ENCODE data around the gene KIF17. TPM values are rescaled to one million over a fixed set of nuclear protein-coding genes. Genes with fewer than 3 reads are reported as not detected.

KIF17 gene
- polyA plus RNA-seq, 1 of the 3 experiments (the other 2 are of a cell fraction) = 4.3 TPM

DNA sequence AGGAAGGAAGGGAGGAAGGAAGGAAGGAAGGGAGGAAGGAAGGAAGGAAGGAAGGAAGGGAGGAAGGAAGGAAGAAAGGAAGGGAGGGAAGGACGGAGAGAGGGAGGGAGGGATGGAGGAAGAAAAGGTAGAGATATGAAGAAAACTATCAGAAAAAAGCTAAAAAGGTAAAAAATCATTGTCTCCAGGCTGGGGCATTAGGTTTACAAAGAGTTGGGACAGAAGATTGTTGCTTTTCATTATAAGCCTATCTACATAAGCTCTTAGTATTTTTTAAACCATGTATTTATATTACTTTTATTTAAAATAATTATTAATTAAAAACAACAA lies 91.7 kb downstream of the KIF17 start:
- H3F3A ChIP-seq (replicated peaks; ENCODE audit: insufficient read depth) = no peaks in the 10 kb centered on the region
- H3K36me3 ChIP-seq (replicated peaks in 1 of 2; ENCODE audit: control insufficient read depth in 1 of 2, insufficient read depth in 2 of 2, low read length in 1 of 2) = no peaks in the 10 kb centered on the region
- 79% methylated on average over 1 of the region's 1 CpG for WGBS (ENCODE audit: low lambda C conversion rate)
- H3K27me3 ChIP-seq (ENCODE audit: insufficient read depth) = no peaks in the 10 kb centered on the region
- ChIA-PET CTCF (no interaction called here), POLR2A (no interaction called here)
- H3K9me2 ChIP-seq = no peaks in the 10 kb centered on the region
- TF ChIP-seq SIN3A (IDR thresholded peaks at IDR 0.05; ENCODE audit: borderline replicate concordance, low read depth, low read length) (no peak), RAD21 (IDR thresholded peaks at IDR 0.05; ENCODE audit: low read length) (no peak), RCOR1 (IDR thresholded peaks at IDR 0.05; ENCODE audit: low read length) (no peak), NFIC (IDR thresholded peaks at IDR 0.05; ENCODE audit: borderline replicate concordance) (no peak), NRF1 (IDR thresholded peaks at IDR 0.05; ENCODE audit: low read depth, low read length) (no peak), FOXM1 (IDR thresholded peaks at IDR 0.05; ENCODE audit: low read depth) (no peak), ELF1 (IDR thresholded peaks at IDR 0.05) (no peak), MXI1 (IDR thresholded peaks at IDR 0.05; ENCODE audit: low read depth, low read length) (no peak)
- TF ChIP-seq, protein P1, sequence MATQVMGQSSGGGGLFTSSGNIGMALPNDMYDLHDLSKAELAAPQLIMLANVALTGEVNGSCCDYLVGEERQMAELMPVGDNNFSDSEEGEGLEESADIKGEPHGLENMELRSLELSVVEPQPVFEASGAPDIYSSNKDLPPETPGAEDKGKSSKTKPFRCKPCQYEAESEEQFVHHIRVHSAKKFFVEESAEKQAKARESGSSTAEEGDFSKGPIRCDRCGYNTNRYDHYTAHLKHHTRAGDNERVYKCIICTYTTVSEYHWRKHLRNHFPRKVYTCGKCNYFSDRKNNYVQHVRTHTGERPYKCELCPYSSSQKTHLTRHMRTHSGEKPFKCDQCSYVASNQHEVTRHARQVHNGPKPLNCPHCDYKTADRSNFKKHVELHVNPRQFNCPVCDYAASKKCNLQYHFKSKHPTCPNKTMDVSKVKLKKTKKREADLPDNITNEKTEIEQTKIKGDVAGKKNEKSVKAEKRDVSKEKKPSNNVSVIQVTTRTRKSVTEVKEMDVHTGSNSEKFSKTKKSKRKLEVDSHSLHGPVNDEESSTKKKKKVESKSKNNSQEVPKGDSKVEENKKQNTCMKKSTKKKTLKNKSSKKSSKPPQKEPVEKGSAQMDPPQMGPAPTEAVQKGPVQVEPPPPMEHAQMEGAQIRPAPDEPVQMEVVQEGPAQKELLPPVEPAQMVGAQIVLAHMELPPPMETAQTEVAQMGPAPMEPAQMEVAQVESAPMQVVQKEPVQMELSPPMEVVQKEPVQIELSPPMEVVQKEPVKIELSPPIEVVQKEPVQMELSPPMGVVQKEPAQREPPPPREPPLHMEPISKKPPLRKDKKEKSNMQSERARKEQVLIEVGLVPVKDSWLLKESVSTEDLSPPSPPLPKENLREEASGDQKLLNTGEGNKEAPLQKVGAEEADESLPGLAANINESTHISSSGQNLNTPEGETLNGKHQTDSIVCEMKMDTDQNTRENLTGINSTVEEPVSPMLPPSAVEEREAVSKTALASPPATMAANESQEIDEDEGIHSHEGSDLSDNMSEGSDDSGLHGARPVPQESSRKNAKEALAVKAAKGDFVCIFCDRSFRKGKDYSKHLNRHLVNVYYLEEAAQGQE (IDR thresholded peaks at IDR 0.05; ENCODE audit: low read depth, low read length) = no peak
- TF ChIP-seq, protein P2, sequence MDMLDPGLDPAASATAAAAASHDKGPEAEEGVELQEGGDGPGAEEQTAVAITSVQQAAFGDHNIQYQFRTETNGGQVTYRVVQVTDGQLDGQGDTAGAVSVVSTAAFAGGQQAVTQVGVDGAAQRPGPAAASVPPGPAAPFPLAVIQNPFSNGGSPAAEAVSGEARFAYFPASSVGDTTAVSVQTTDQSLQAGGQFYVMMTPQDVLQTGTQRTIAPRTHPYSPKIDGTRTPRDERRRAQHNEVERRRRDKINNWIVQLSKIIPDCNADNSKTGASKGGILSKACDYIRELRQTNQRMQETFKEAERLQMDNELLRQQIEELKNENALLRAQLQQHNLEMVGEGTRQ (IDR thresholded peaks at IDR 0.05; ENCODE audit: borderline replicate concordance, low read depth, low read length) = no peak
- TF ChIP-seq, protein P3, sequence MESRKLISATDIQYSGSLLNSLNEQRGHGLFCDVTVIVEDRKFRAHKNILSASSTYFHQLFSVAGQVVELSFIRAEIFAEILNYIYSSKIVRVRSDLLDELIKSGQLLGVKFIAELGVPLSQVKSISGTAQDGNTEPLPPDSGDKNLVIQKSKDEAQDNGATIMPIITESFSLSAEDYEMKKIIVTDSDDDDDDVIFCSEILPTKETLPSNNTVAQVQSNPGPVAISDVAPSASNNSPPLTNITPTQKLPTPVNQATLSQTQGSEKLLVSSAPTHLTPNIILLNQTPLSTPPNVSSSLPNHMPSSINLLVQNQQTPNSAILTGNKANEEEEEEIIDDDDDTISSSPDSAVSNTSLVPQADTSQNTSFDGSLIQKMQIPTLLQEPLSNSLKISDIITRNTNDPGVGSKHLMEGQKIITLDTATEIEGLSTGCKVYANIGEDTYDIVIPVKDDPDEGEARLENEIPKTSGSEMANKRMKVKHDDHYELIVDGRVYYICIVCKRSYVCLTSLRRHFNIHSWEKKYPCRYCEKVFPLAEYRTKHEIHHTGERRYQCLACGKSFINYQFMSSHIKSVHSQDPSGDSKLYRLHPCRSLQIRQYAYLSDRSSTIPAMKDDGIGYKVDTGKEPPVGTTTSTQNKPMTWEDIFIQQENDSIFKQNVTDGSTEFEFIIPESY (IDR thresholded peaks at IDR 0.05; ENCODE audit: borderline replicate concordance, low read depth) = no peak
- TF ChIP-seq, protein P4, sequence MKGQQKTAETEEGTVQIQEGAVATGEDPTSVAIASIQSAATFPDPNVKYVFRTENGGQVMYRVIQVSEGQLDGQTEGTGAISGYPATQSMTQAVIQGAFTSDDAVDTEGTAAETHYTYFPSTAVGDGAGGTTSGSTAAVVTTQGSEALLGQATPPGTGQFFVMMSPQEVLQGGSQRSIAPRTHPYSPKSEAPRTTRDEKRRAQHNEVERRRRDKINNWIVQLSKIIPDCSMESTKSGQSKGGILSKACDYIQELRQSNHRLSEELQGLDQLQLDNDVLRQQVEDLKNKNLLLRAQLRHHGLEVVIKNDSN (IDR thresholded peaks at IDR 0.05; ENCODE audit: borderline replicate concordance, low read depth) = no peak
- no peak for DNase-seq
- no peaks in the 10 kb centered on the region for H3K9me3 ChIP-seq
- no peak overlapping the region for H3K4me3 ChIP-seq (ENCODE audit: low read depth in 2 of 2, low read length in 1 of 2)
- no peaks in the 10 kb centered on the region for H4K20me1 ChIP-seq (ENCODE audit: insufficient read depth)
- no peak overlapping the region for H2AFZ ChIP-seq (ENCODE audit: low read depth)
- H3K9ac ChIP-seq = no peak overlapping the region
- H3K79me2 ChIP-seq (ENCODE audit: insufficient read depth) = no peaks in the 10 kb centered on the region
- H3K27ac ChIP-seq (ENCODE audit: low read depth in 2 of 2, low read length in 1 of 2) = no peak overlapping the region
- H3K4me2 ChIP-seq = no peak overlapping the region
- no peaks in the 10 kb centered on the region; a peak in 1 of 4 replicates for H3K4me1 ChIP-seq (ENCODE audit: control insufficient read depth in 1 of 2, insufficient read depth in 2 of 2, low read depth in 1 of 2, low read length in 1 of 2)

Measured in SK-N-SH (cell line).